PC-3 (cell line): ENCODE results near the gene RND2. TPM values are rescaled to one million over a fixed set of nuclear protein-coding genes. Genes with fewer than 3 reads are reported as not detected.
"Not testable (repeated sequence)": the region's sequence is repeated elsewhere in the genome, so short reads cannot be mapped to it uniquely, and the experiment has no call there.

Experiments
- ATAC-seq: fragments of 200-7000 bp; cut with Tn5 transposase; 2 replicates; pipeline ENCODE4 v1.9.1; 2020; ENCODE audit warnings: mild to moderate bottlenecking, moderate library complexity
- Bru-seq: library from RNA; stranded (reverse); fragments of 400-500 nt; gene quantifications from one replicate; lab custom pipeline; 2021; lab: Mats Ljungman, UMichigan
- BruChase-seq, 2 experiments: library from RNA; stranded (reverse); fragments of 400-500 nt; gene quantifications; one replicate each; lab custom pipeline; 2021; lab: Mats Ljungman, UMichigan
- BruUV-seq: library from RNA; stranded (reverse); fragments of 400-500 nt; replicated peaks from 2 replicates; lab custom pipeline; 2021; lab: Mats Ljungman, UMichigan
- CTCF ChIA-PET: fragments of 300-600 bp; sonication (Branson Sonifier 250); formaldehyde crosslinking; loops from one replicate; lab custom pipeline; 2022; ENCODE audit warnings: antibody characterized with exemption; lab: Charles Lee
- POLR2A ChIA-PET: fragments of 300-600 bp; sonication (Branson Sonifier 250); formaldehyde crosslinking; loops from one replicate; lab custom pipeline; 2022; ENCODE audit warnings: antibody characterized with exemption; ENCODE audit not compliant: unreplicated experiment; lab: Charles Lee
- DNase-seq: peaks from one replicate; pipeline ENCODE4 v3.0.0-alpha.2; 2015
- H2AFZ ChIP-seq: fragments of 300-600 bp; sonication (generic); 2 replicates; pipeline ENCODE4 v1.6.0; 2016; ENCODE audit warnings: antibody characterized with exemption, low read length
- H3F3A ChIP-seq: fragments of 300-600 bp; sonication (generic); one replicate; pipeline ENCODE4 v1.6.0; 2017; ENCODE audit warnings: antibody characterized with exemption, low read length, control low read depth, mild to moderate bottlenecking; ENCODE audit not compliant: unreplicated experiment
- H3K27ac ChIP-seq: fragments of 300-600 bp; sonication (generic); 2 replicates; pipeline ENCODE4 v1.5.1; 2016; ENCODE audit warnings: mild to moderate bottlenecking, low read length
- H3K27me3 ChIP-seq: fragments of 300-600 bp; sonication (generic); 2 replicates; pipeline ENCODE4 v1.6.1; 2016; ENCODE audit warnings: low read length, mixed read lengths
- H3K36me3 ChIP-seq: fragments of 300-600 bp; sonication (generic); 2 replicates; pipeline ENCODE4 v1.6.1; 2016; ENCODE audit warnings: low read depth, mixed run types, low read length, mixed read lengths
- H3K4me1 ChIP-seq: fragments of 300-600 bp; sonication (generic); 2 replicates; pipeline ENCODE4 v1.5.1; 2016; ENCODE audit warnings: low read length; ENCODE audit not compliant: insufficient read depth
- H3K4me2 ChIP-seq: fragments of 300-600 bp; sonication (generic); 2 replicates; pipeline ENCODE4 v1.6.0; 2016; ENCODE audit warnings: low read length
- H3K4me3 ChIP-seq: fragments of 300-600 bp; sonication (generic); 2 replicates; pipeline ENCODE4 v1.5.1; 2016; ENCODE audit warnings: mild to moderate bottlenecking, low read length, mixed read lengths
- H3K79me2 ChIP-seq: fragments of 300-600 bp; sonication (generic); 2 replicates; pipeline ENCODE4 v1.6.1; 2017; ENCODE audit warnings: low read length, mixed read lengths
- H3K9ac ChIP-seq: fragments of 300-600 bp; sonication (generic); 2 replicates; pipeline ENCODE4 v1.6.0; 2016; ENCODE audit warnings: mild to moderate bottlenecking, low read length
- H3K9me2 ChIP-seq: fragments of 300-600 bp; sonication (generic); replicated peaks from 2 replicates; pipeline ENCODE4 v1.6.1; 2016; ENCODE audit warnings: mixed run types, low read length, mixed read lengths
- H3K9me3 ChIP-seq: fragments of 300-600 bp; sonication (generic); 2 replicates; pipeline ENCODE4 v1.6.1; 2016; ENCODE audit warnings: low read length, mixed read lengths
- H4K20me1 ChIP-seq: fragments of 300-600 bp; sonication (generic); 2 replicates; pipeline ENCODE4 v1.6.1; 2016; ENCODE audit warnings: low read length, mixed read lengths
- EZH2 ChIP-seq: fragments of 300-600 bp; sonication (generic); IDR thresholded peaks from one replicate; pipeline ENCODE4 v1.6.1; 2017; ENCODE audit warnings: antibody characterized with exemption, mild to moderate bottlenecking, low read length; ENCODE audit not compliant: unreplicated experiment
- EZH2phosphoT487 ChIP-seq: fragments of 300-600 bp; sonication (generic); IDR thresholded peaks from 2 replicates; pipeline ENCODE4 v1.6.1; 2018; ENCODE audit warnings: mild to moderate bottlenecking, antibody characterized with exemption, low read length, borderline replicate concordance
- intact Hi-C: fragments of 100-400 bp; cut with micrococcal nuclease; formaldehyde crosslinking; loops from 2 replicates; pipeline ENCODE4 v1.9.0; 2023
- long read RNA-seq: library from polyadenylated mRNA; unstranded; transcript quantifications from one replicate; pipeline ENCODE4 v2.0.0, GENCODE V29; 2021; ENCODE audit not compliant: unreplicated experiment
- total RNA-seq: library from RNA; depleted of rRNA; stranded (reverse); fragments of >200 nt; gene quantifications from 2 replicates; pipeline ENCODE4 v1.2.3, GENCODE V29; 2014; rRNA removed
- TF ChIP-seq, protein P1 (sequence below): fragments of 300-600 bp; sonication (generic); conservative IDR thresholded peaks from 2 replicates; pipeline ENCODE4 v1.5.1; 2017; ENCODE audit warnings: antibody characterized with exemption, low read depth, mild to moderate bottlenecking, low read length

Gene RND2
- total RNA-seq (0.12 and 0.29 TPM in 2 replicates), Bru-seq, nascent RNA (percentile 21 among the genes with signal in this experiment), BruChase-seq, experiment 1, labeled RNA remaining after a 6-hour chase (percentile 26 among the genes with signal in this experiment), BruChase-seq, experiment 2, labeled RNA remaining after a 2-hour chase (percentile 19 among the genes with signal in this experiment)
- long read RNA-seq, partial matches to known transcripts = 0 of 1 reads
- long read RNA-seq, other reads (novel, unspliced or antisense) = 1 of 1 reads

DNA sequence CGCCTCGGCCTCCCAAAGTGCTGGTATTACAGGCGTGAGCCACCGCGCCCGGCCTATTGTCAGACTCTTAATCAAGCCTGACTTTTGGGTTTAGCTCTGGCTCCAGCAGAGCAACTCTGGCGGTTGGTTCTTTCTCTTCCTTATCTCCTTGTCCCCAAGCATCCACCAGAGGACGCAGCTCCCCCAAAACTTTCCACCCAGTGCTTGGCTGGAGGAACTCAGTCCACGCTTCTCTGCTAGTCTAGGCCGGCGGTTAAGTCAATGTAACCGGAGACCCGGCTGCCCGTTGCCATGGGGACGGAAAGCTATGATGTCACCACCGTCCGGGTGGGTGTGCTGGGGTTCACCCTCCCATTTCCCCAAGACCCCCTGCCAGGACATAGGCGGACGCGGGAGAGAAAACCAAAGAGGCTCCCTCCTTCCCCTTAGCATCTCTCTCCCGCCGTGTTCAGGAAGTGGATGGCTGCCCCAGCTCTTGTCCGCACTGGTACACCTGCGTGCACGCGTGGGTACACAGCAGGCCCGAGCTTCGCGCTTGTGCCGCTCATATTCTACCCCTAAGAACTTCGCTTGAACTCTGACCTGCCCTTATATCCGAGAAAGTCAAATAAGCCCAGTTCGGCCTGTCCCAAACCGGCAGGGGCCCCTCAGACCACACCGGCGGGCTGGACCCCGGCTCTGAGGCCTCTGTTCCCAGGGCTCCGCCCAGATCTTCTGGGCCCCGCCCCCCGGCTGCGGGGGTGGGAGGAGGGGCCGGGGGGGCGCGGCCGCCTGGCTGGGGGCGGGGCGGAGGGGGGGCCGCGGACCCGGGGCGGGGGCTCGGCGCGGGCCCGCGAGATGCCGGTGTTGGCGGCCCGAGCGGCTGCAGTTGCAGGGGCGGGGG, at the start of gene RND2:
Gene RND2, plus strand, starts transcription at position 825 of the 883 bp plus-strand sequence. CDS start 117 bp downstream, outside the sequence.
- Histone ChIP-seq H3K4me1 (peaks cover 5% of the 10 kb centered on the region), H3K4me2 (peak within 1 kb of the TSS; percentile 81), H3K27ac (no peak within 1 kb of the TSS), H3K4me3 (peak within 1 kb of the TSS; percentile 61), H3F3A (no peaks in the 10 kb centered on the region), H3K27me3 (no peaks in the 10 kb centered on the region), H4K20me1 (no peaks in the 10 kb centered on the region), H3K9me3 (no peaks in the 10 kb centered on the region), H3K36me3 (no peaks in the 10 kb centered on the region), H3K79me2 (peaks cover 13% of the 10 kb centered on the region; the same call in 1 of the 2 replicates), H3K9me2 (no peaks in the 10 kb centered on the region), H2AFZ (peak within 1 kb of the TSS; percentile 89), H3K9ac (peak within 1 kb of the TSS; percentile 45)
- TF ChIP-seq EZH2 (no peak), EZH2phosphoT487 (no peak)
- TF ChIP-seq, protein P1, sequence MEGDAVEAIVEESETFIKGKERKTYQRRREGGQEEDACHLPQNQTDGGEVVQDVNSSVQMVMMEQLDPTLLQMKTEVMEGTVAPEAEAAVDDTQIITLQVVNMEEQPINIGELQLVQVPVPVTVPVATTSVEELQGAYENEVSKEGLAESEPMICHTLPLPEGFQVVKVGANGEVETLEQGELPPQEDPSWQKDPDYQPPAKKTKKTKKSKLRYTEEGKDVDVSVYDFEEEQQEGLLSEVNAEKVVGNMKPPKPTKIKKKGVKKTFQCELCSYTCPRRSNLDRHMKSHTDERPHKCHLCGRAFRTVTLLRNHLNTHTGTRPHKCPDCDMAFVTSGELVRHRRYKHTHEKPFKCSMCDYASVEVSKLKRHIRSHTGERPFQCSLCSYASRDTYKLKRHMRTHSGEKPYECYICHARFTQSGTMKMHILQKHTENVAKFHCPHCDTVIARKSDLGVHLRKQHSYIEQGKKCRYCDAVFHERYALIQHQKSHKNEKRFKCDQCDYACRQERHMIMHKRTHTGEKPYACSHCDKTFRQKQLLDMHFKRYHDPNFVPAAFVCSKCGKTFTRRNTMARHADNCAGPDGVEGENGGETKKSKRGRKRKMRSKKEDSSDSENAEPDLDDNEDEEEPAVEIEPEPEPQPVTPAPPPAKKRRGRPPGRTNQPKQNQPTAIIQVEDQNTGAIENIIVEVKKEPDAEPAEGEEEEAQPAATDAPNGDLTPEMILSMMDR = peak; percentile 63
- TSS peak; percentile 19 for BruUV-seq
- ATAC-seq = peak; percentile 65
- CTCF ChIA-PET = interaction anchor here (0.9 to 1.4 kb wide), 5 partner anchors 18 to 175 kb away, joined by 3 to 5 read pairs (median 4); partner anchors contain the start of genes IFI35 and RPL27
- POLR2A ChIA-PET = interaction anchor here (1.0 to 1.2 kb wide), 2 partner anchors 27 to 147 kb away, joined by 3 to 5 read pairs; partner anchors contain the start of gene RPL27
- intact Hi-C loops = loop anchor here (2.0 to 5.0 kb wide), 2 partner anchors 103 to 146 kb away; partner anchors contain the start of genes BRCA1 and NBR1
- peak; percentile 85 for DNase-seq

DNA sequence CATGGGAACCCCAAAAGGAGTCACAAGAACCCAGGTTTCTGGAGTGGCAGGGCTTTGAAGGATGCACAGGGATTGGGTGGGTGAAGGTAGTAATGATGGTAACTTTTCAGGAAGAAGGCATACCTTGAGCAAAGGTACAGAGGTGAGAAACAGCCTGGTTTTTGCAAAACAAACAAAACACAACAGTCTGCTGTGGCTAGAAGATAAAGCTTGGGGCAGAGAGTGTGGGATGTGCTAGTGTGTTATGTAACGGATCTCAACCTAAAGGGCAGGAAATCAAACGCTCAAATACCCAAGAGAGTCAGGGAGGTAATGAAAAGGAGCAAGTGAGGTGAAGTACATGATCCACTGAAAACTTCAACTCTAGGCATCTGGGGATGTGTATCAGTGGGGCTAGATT, 49.8 kb upstream of the RND2 start:
- DNase-seq = no peak
- no peak overlapping the region for H2AFZ ChIP-seq
- no peaks in the 10 kb centered on the region for H3K27me3 ChIP-seq
- BruUV-seq = no TSS peak
- intact Hi-C loops = no loop called here
- H3K4me3 ChIP-seq = no peak overlapping the region
- H3K79me2 ChIP-seq = peaks cover 11% of the 10 kb centered on the region
- no peaks in the 10 kb centered on the region for H3K9me2 ChIP-seq
- peaks cover 8% of the 10 kb centered on the region for H3K4me1 ChIP-seq
- ChIA-PET CTCF (no interaction called here), POLR2A (no interaction called here)
- no peaks in the 10 kb centered on the region for H4K20me1 ChIP-seq
- H3F3A ChIP-seq = no peaks in the 10 kb centered on the region
- H3K36me3 ChIP-seq = no peaks in the 10 kb centered on the region
- H3K9ac ChIP-seq = no peak overlapping the region
- H3K4me2 ChIP-seq = no peak overlapping the region
- no peak overlapping the region for H3K27ac ChIP-seq
- no peak for ATAC-seq
- no peaks in the 10 kb centered on the region for H3K9me3 ChIP-seq
- no peak for TF ChIP-seq EZH2phosphoT487
- TF ChIP-seq, protein P1 = no peak
- no peak for TF ChIP-seq EZH2

GRCh38 chr17:42975701-42976100, 49.3 kb upstream of the RND2 start:
- POLR2A ChIA-PET, H3K27me3 ChIP-seq, BruUV-seq, intact Hi-C loops, DNase-seq, H3K9me2 ChIP-seq, CTCF ChIA-PET, H3K36me3 ChIP-seq, H3K4me1 ChIP-seq, H3K4me2 ChIP-seq, H4K20me1 ChIP-seq, ATAC-seq, H3K9me3 ChIP-seq, H3K9ac ChIP-seq, H3F3A ChIP-seq, H2AFZ ChIP-seq, H3K4me3 ChIP-seq, H3K27ac ChIP-seq: not testable (repeated sequence)
- H3K79me2 ChIP-seq = peaks cover 15% of the 10 kb centered on the region
